ENCODE measurements around the gene ETS2.

ETS2 gene

DNA sequence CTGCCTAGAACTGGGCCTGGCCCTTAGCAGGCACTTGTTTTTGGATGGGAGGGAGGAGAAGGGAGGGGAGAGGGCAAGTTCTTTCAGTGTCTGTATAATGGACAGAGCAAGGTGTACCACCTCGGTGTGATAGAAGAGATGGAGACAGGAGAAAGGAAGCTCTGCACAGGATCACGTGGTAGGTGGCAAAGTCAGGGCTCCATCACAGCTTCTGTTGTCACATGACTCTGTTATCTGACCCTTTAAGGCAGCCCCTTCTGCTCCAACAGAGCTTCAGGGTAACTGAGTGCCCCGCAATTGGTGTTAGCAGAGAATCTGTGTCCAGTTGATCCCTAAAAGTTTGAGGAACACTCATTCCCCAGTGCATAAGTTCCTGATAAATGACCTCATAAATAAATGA lies 16.5 kb upstream of the ETS2 start:
- H3K36me3 ChIP-seq (ENCODE audit: control insufficient read depth, insufficient read depth, low read length): no peaks in the 10 kb centered on the region
- H3K4me3 ChIP-seq (replicated peaks; ENCODE audit: low read depth, low read length): no peak overlapping the region
- TF ChIP-seq, protein P1, sequence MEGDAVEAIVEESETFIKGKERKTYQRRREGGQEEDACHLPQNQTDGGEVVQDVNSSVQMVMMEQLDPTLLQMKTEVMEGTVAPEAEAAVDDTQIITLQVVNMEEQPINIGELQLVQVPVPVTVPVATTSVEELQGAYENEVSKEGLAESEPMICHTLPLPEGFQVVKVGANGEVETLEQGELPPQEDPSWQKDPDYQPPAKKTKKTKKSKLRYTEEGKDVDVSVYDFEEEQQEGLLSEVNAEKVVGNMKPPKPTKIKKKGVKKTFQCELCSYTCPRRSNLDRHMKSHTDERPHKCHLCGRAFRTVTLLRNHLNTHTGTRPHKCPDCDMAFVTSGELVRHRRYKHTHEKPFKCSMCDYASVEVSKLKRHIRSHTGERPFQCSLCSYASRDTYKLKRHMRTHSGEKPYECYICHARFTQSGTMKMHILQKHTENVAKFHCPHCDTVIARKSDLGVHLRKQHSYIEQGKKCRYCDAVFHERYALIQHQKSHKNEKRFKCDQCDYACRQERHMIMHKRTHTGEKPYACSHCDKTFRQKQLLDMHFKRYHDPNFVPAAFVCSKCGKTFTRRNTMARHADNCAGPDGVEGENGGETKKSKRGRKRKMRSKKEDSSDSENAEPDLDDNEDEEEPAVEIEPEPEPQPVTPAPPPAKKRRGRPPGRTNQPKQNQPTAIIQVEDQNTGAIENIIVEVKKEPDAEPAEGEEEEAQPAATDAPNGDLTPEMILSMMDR (IDR thresholded peaks at IDR 0.05; ENCODE audit: insufficient read depth, low read length, poor library complexity, severe bottlenecking): no peak
- H3K27me3 ChIP-seq (replicated peaks; ENCODE audit: control insufficient read depth, insufficient read depth, low read length): peaks cover 3% of the 10 kb centered on the region; the same call in 1 of the 2 replicates
- no peak for DNase-seq (ENCODE audit: extremely low read depth, insufficient read length)

DNA sequence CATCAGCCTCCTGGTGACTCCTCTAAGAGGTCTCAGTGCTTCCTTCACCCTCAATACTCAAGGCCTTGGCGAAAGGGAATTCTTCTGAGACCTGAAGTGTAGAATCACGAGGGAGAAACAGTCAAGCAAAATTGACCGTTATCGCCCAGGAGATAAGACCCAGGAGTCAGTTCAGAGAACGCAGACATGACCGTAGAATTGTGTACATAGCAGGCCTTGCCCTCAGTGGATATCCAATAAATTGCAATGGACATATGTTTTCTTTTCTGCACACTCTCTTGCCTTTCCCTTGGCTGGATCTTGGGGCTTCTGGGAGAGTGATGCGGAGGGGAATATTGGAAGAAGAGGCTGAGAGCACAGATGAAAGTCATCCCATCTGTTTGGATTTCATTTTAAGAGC lies 15.7 kb upstream of the ETS2 start:
- TF ChIP-seq, protein P1 (IDR thresholded peaks at IDR 0.05; ENCODE audit: insufficient read depth, low read length, poor library complexity, severe bottlenecking): no peak
- peaks cover 3% of the 10 kb centered on the region; the same call in 1 of the 2 replicates for H3K27me3 ChIP-seq (replicated peaks; ENCODE audit: control insufficient read depth, insufficient read depth, low read length)

DNA sequence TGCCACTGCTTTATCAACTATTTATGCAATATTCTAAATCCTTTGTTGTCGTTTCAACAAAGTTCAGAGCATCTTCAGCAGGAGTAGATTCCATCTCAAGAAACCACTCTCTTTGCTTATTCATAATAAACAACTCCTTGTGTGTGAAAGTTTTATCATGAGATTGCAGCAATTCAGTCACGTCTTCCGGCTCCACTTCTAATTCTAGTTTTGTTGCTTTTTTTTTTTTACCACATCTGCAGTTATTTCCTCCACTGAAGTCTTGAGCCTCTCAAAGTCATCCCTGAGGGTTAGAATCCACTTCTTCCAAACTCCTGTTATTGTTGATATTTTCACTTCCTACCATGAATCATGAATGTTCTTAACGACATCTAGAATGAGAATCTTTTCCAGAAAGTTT lies 14.8 kb upstream of the ETS2 start:
- no peak for DNase-seq (ENCODE audit: extremely low read depth, insufficient read length)
- TF ChIP-seq, protein P1 (IDR thresholded peaks at IDR 0.05; ENCODE audit: insufficient read depth, low read length, poor library complexity, severe bottlenecking): no peak
- Histone ChIP-seq H3K27me3 (replicated peaks; ENCODE audit: control insufficient read depth, insufficient read depth, low read length) (peaks cover 3% of the 10 kb centered on the region; the same call in 1 of the 2 replicates), H3K36me3 (ENCODE audit: control insufficient read depth, insufficient read depth, low read length) (no peaks in the 10 kb centered on the region), H3K4me3 (replicated peaks; ENCODE audit: low read depth, low read length) (no peak overlapping the region)

More for the DNA sequence above, 15.7 kb upstream of the ETS2 start:
- H3K4me3 ChIP-seq (replicated peaks; ENCODE audit: low read depth, low read length): no peak overlapping the region
- H3K36me3 ChIP-seq (ENCODE audit: control insufficient read depth, insufficient read depth, low read length): no peaks in the 10 kb centered on the region
- DNase-seq (ENCODE audit: extremely low read depth, insufficient read length): no peak

DNA sequence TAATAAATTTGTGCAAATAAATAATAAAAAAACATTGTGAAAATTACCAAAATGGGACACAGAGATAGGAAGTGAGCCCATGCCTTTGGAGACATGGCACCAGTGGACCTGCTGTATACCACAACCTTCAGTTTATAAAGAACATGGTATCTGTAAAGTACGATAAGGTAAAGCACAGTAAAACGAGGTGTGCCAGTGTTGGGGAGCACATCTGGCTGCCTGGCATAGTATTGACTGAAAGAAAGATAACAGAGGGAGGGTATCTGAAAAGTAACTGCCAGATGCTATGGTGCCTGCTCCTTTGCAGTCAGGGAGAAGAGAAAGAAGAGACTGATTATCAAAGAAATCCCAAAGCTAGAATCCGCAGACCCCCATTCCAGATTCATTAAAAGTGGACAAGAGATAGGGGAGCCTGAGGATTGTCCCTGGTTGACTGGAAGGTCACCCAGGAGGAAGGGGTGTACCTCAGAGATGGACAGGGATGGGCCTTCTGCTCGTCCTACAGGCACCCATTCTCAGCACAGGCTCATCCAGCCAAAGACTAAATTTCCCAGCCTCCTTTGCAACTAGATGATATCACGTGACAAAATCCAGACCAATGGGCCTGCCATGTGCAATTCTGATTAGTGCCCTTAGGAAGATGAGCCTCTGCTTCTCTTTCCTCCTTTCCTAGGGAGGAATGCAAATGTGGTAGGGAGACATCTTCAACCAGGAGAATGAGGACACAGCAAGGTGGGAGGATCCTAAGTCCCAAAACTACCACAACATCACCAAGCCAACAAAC lies 12.9 kb upstream of the ETS2 start:
- H3K27me3 ChIP-seq (replicated peaks; ENCODE audit: control insufficient read depth, insufficient read depth, low read length): peaks cover 3% of the 10 kb centered on the region; the same call in 1 of the 2 replicates
- no peak for DNase-seq (ENCODE audit: extremely low read depth, insufficient read length)
- H3K4me3 ChIP-seq (replicated peaks; ENCODE audit: low read depth, low read length): no peak overlapping the region
- H3K36me3 ChIP-seq (ENCODE audit: control insufficient read depth, insufficient read depth, low read length): no peaks in the 10 kb centered on the region
- TF ChIP-seq, protein P1 (IDR thresholded peaks at IDR 0.05; ENCODE audit: insufficient read depth, low read length, poor library complexity, severe bottlenecking): no peak

DNA sequence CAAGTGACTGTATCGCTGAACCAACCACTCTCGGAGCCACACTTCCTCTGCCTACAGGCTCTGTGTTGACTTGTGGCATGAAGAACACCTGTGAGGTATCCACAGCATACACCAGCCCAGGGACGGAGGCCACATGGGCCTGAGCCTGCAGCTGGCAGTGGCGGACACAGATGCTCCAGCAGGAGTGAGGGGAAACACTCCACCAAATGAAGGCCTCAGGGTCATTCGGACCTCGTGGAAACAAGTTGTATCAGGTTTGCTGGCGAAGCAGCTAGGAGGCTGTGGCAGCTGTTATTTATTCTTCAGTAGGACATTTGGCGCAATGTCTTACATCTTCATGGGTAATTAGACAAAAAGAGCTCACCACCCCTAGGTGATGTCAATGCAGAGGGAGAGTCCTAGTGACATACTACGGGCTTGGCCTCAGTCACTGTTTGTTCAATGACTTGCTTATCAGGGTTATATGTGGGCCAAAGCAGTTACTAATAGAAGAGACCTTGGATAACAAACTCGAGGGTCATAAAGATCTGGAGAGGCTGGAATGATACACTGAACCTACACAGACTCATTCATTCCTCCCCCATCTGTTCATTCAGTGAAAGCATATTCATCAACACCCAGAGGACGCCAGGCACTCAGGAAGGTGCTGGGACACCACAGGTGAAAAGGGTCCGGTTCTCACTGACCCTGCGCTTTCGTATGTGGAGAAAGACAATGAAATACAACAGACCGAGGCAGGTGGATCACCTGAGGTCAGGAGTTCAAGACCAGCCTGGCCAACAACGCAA lies 11.6 kb upstream of the ETS2 start:
- H3K4me3 ChIP-seq (replicated peaks; ENCODE audit: low read depth, low read length): no peak overlapping the region
- H3K36me3 ChIP-seq (ENCODE audit: control insufficient read depth, insufficient read depth, low read length): no peaks in the 10 kb centered on the region
- peaks cover 3% of the 10 kb centered on the region; the same call in 1 of the 2 replicates for H3K27me3 ChIP-seq (replicated peaks; ENCODE audit: control insufficient read depth, insufficient read depth, low read length)
- DNase-seq (ENCODE audit: extremely low read depth, insufficient read length): no peak
- TF ChIP-seq, protein P1 (IDR thresholded peaks at IDR 0.05; ENCODE audit: insufficient read depth, low read length, poor library complexity, severe bottlenecking): no peak
